OCI-LY7 (cell line): ENCODE results near the gene GOLGA8O. TPM values are rescaled to one million over a fixed set of nuclear protein-coding genes. Genes with fewer than 3 reads are reported as not detected.
"Not testable (repeated sequence)": the region's sequence is repeated elsewhere in the genome, so short reads cannot be mapped to it uniquely, and the experiment has no call there.

Experiments used
- BruUV-seq: library from RNA; stranded (reverse); fragments of 400-500 nt; replicated peaks from 2 replicates; lab custom pipeline; 2021; lab: Mats Ljungman, UMichigan
- CTCF ChIA-PET: fragments of 300-600 bp; sonication (Branson Sonifier 250); formaldehyde crosslinking; loops from one replicate; lab custom pipeline; 2022; ENCODE audit warnings: antibody characterized with exemption; ENCODE audit not compliant: unreplicated experiment; lab: Charles Lee
- POLR2A ChIA-PET: fragments of 300-600 bp; sonication (Branson Sonifier 250); formaldehyde crosslinking; loops from one replicate; lab custom pipeline; 2022; ENCODE audit warnings: antibody characterized with exemption; lab: Charles Lee
- DNase-seq: peaks from one replicate; pipeline ENCODE4 v3.0.0-alpha.2; 2015; ENCODE audit warnings: low spot score
- H2AFZ ChIP-seq: fragments of 200-600 bp; sonication (generic), shearing (Covaris generic); 2 replicates; pipeline ENCODE4 v1.6.1; 2014; ENCODE audit warnings: mild to moderate bottlenecking, antibody characterized with exemption, low read length, moderate library complexity
- H3K27ac ChIP-seq: fragments of 200-600 bp; sonication (generic); 2 replicates; pipeline ENCODE4 v1.5.1; 2014; ENCODE audit warnings: mixed run types, low read depth, mild to moderate bottlenecking, moderate library complexity, low read length, inconsistent platforms; ENCODE audit not compliant: poor library complexity, severe bottlenecking
- H3K36me3 ChIP-seq: fragments of 200-600 bp; sonication (generic); 2 replicates; pipeline ENCODE4 v1.6.1; 2014; ENCODE audit warnings: mild to moderate bottlenecking, antibody characterized with exemption, low read length, moderate library complexity, mixed read lengths; ENCODE audit not compliant: insufficient read depth
- H3K4me1 ChIP-seq: fragments of 200-600 bp; sonication (generic); 2 replicates; pipeline ENCODE4 v1.5.1; 2014; ENCODE audit warnings: mild to moderate bottlenecking, low read length; ENCODE audit not compliant: insufficient read depth, poor library complexity, severe bottlenecking
- H3K4me2 ChIP-seq: fragments of 200-600 bp; sonication (generic); 2 replicates; pipeline ENCODE4 v1.6.1; 2014; ENCODE audit warnings: mild to moderate bottlenecking, low read length
- H3K4me3 ChIP-seq: fragments of 200-600 bp; sonication (generic); 2 replicates; pipeline ENCODE4 v1.5.1; 2014; ENCODE audit warnings: mild to moderate bottlenecking, low read depth, low read length; ENCODE audit not compliant: poor library complexity, severe bottlenecking
- H3K79me2 ChIP-seq: fragments of 200-600 bp; sonication (generic); 2 replicates; pipeline ENCODE4 v1.6.1; 2016; ENCODE audit warnings: low read depth, mild to moderate bottlenecking, low read length, moderate library complexity, mixed read lengths; ENCODE audit not compliant: insufficient read depth
- H3K9me2 ChIP-seq: fragments of 200-600 bp; sonication (generic); 2 replicates; pipeline ENCODE4 v1.6.1; 2016; ENCODE audit warnings: mild to moderate bottlenecking, low read length, mixed read lengths; ENCODE audit not compliant: insufficient read depth
- H3K9me3 ChIP-seq: fragments of 200-600 bp; sonication (generic); 2 replicates; pipeline ENCODE4 v1.6.1; 2014; ENCODE audit warnings: mild to moderate bottlenecking, mixed run types, low read length, mixed read lengths
- H4K20me1 ChIP-seq: fragments of 200-600 bp; sonication (generic); 2 replicates; pipeline ENCODE4 v1.6.1; 2014; ENCODE audit warnings: mild to moderate bottlenecking, antibody characterized with exemption, low read length, moderate library complexity, mixed read lengths; ENCODE audit not compliant: insufficient read depth
- intact Hi-C: fragments of 100-400 bp; cut with micrococcal nuclease; formaldehyde crosslinking; loops from one replicate; pipeline ENCODE4 v1.10.0; 2022; ENCODE audit not compliant: unreplicated experiment
- total RNA-seq, 2 experiments: library from RNA; depleted of rRNA in 1 of 2; stranded (reverse); fragments of >200 nt in 1 of 2; shearing (Covaris generic) in 1 of 2; gene quantifications; 2 replicates each; pipeline ENCODE4 v1.2.3, GENCODE V29; 2014 to 2022

GOLGA8O gene
- total RNA-seq, 2 experiments from 2014 or later = 0.23 TPM; not detected in 1

- H3K79me2 ChIP-seq, H3K9me3 ChIP-seq, H3K36me3 ChIP-seq, H3K4me3 ChIP-seq, H3K9me2 ChIP-seq, POLR2A ChIA-PET, H3K4me2 ChIP-seq, H3K4me1 ChIP-seq, DNase-seq, CTCF ChIA-PET, H2AFZ ChIP-seq, intact Hi-C loops, H3K27ac ChIP-seq, H4K20me1 ChIP-seq, BruUV-seq: not testable (repeated sequence)
Observed at GRCh38 chr15:32481683-32482082, 26.2 kb upstream of the GOLGA8O start.

- H3K4me2 ChIP-seq, CTCF ChIA-PET, H3K4me1 ChIP-seq, H3K9me3 ChIP-seq, H2AFZ ChIP-seq, intact Hi-C loops, H3K79me2 ChIP-seq, DNase-seq, BruUV-seq, H3K9me2 ChIP-seq, H3K36me3 ChIP-seq, H4K20me1 ChIP-seq, H3K27ac ChIP-seq, POLR2A ChIA-PET, H3K4me3 ChIP-seq: not testable (repeated sequence)
Observed at GRCh38 chr15:32468076-32468475, 12.6 kb upstream of the GOLGA8O start.

GRCh38 chr15:32440445-32440977 lies 14.9 kb downstream of the GOLGA8O start:
- H3K79me2 ChIP-seq, H3K4me3 ChIP-seq, H3K9me3 ChIP-seq, POLR2A ChIA-PET, DNase-seq, H2AFZ ChIP-seq, H4K20me1 ChIP-seq, H3K27ac ChIP-seq, H3K9me2 ChIP-seq, H3K4me1 ChIP-seq, H3K36me3 ChIP-seq, intact Hi-C loops, BruUV-seq, H3K4me2 ChIP-seq, CTCF ChIA-PET: not testable (repeated sequence)

- H2AFZ ChIP-seq, H3K4me2 ChIP-seq, DNase-seq, H3K27ac ChIP-seq, CTCF ChIA-PET, POLR2A ChIA-PET, intact Hi-C loops, H3K9me3 ChIP-seq, H3K36me3 ChIP-seq, H4K20me1 ChIP-seq, H3K79me2 ChIP-seq, H3K4me3 ChIP-seq, H3K4me1 ChIP-seq, BruUV-seq, H3K9me2 ChIP-seq: not testable (repeated sequence)
Observed at GRCh38 chr15:32434102-32434963, 21.1 kb downstream of the GOLGA8O start.

- H3K9me3 ChIP-seq, BruUV-seq, H3K9me2 ChIP-seq, H3K4me3 ChIP-seq, H3K4me1 ChIP-seq, H3K79me2 ChIP-seq, H3K4me2 ChIP-seq, H2AFZ ChIP-seq, H3K36me3 ChIP-seq, intact Hi-C loops, H4K20me1 ChIP-seq, CTCF ChIA-PET, POLR2A ChIA-PET, H3K27ac ChIP-seq, DNase-seq: not testable (repeated sequence)
Observed at GRCh38 chr15:32427635-32428034, 27.8 kb downstream of the GOLGA8O start.

- POLR2A ChIA-PET, H3K4me2 ChIP-seq, DNase-seq, CTCF ChIA-PET, intact Hi-C loops, H3K4me1 ChIP-seq, BruUV-seq, H3K79me2 ChIP-seq, H4K20me1 ChIP-seq, H2AFZ ChIP-seq, H3K9me2 ChIP-seq, H3K4me3 ChIP-seq, H3K27ac ChIP-seq, H3K9me3 ChIP-seq, H3K36me3 ChIP-seq: not testable (repeated sequence)
Observed at GRCh38 chr15:32426511-32426910, 28.9 kb downstream of the GOLGA8O start.
